Measurements from ENCODE around the gene LY6G5C.

Gene LY6G5C

GRCh38 chr6:31651602-31652191 lies 29.2 kb downstream of the LY6G5C start:
- Histone ChIP-seq H3K4me2 (peak overlapping the region; percentile 84 to 99 (median 97)), H3K4me1 (peaks cover 27 to 59% (median 34%) of the 10 kb centered on the region in 10 experiments), H3K9me3 (replicated peaks in 1 of 11) (no peaks in the 10 kb centered on the region), H3K9ac (peak overlapping the region; percentile 85 to 96 (median 94)), H3K4me3 (peak overlapping the region; percentile 63 to 80 (median 74)), H3K27me3 (no peaks in the 10 kb centered on the region), H3K36me3 (peaks cover 46 to 69% (median 49%) of the 10 kb centered on the region in 11 experiments), H4K20me1 (peaks cover 0 to 43% (median 22%) of the 10 kb centered on the region in 11 experiments; a peak in 16 of 22 replicates), H3K27ac (peak overlapping the region; percentile 91 to 98 (median 96))
- no peak for TF ChIP-seq Cebpa-rat (IDR thresholded peaks at IDR 0.05)

- no peak overlapping the region for H3K9ac ChIP-seq
- H3K4me3 ChIP-seq: no peak overlapping the region
These were observed 35.5 kb downstream of the LY6G5C start for GRCh38 chr6:31645325-31645724.

DNA sequence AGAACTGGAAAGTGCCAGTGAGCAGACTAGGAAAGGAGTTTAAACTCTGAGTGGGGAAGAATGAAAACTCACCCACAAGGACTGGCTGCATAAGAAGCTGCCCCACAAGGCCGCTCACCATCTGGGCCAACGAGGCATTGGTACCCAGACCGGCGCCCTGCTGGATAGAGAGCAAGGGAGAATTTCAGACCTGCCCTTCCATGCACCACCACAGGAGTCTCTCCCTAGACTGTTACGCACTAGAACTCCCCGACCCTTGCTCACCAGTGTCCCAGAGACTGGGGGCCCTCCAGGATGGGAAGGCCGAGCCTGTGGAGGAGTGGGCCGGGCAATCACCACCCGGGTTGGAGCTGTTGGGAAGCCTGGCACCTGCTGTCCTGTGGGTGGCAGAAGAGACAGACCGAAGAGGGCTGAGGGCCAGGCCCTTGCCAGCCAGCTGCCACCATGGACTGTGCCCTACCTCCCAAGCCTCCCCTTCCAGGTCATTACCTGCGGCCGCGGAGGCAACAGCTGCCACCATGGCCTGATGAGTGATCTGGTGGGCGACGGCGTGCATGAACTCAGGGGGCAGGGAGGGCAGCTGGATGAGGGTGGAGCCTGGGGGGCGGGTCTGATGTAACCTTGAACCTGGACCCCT lies 36.9 kb downstream of the LY6G5C start:
- H3K27me3 ChIP-seq: no peaks in the 10 kb centered on the region
- no peaks in the 10 kb centered on the region for H3K9me3 ChIP-seq (replicated peaks in 1 of 11)
- H3K27ac ChIP-seq: no peak overlapping the region
- H3K4me2 ChIP-seq: no peak overlapping the region
- TF ChIP-seq Cebpa-rat (IDR thresholded peaks at IDR 0.05): no peak
- 0 out of 22 replicates have a peak overlapping the region, but pooled peaks of 1 of the 11 experiments have one; percentile 8 for H3K9ac ChIP-seq
- no peak overlapping the region for H3K4me3 ChIP-seq
- H4K20me1 ChIP-seq: peaks cover 14 to 76% (median 63%) of the 10 kb centered on the region in 11 experiments; a peak in 21 of 22 replicates
- H3K4me1 ChIP-seq: peaks cover 0 to 19% (median 12%) of the 10 kb centered on the region in 10 experiments; a peak in 11 of 20 replicates
- peaks cover 96 to 100% (median 98%) of the 10 kb centered on the region in 11 experiments for H3K36me3 ChIP-seq

More at GRCh38 chr6:31645325-31645724, 35.5 kb downstream of the LY6G5C start:
- H3K9me3 ChIP-seq (replicated peaks in 1 of 11): no peaks in the 10 kb centered on the region
- peaks cover 95 to 100% (median 98%) of the 10 kb centered on the region in 11 experiments for H3K36me3 ChIP-seq
- peaks cover under 1 to 75% (median 59%) of the 10 kb centered on the region in 11 experiments; a peak in 20 of 22 replicates for H4K20me1 ChIP-seq
- no peak overlapping the region for H3K4me2 ChIP-seq
- H3K4me1 ChIP-seq: peaks cover under 1 to 16% (median 3%) of the 10 kb centered on the region in 10 experiments; a peak in 16 of 20 replicates
- no peaks in the 10 kb centered on the region for H3K27me3 ChIP-seq
- H3K27ac ChIP-seq: no peak overlapping the region
- TF ChIP-seq Cebpa-rat (IDR thresholded peaks at IDR 0.05): no peak

GRCh38 chr6:31642798-31643570 lies 37.9 kb downstream of the LY6G5C start:
- H3K9me3 ChIP-seq (replicated peaks in 1 of 11): no peaks in the 10 kb centered on the region
- no peak overlapping the region for H3K4me3 ChIP-seq
- no peak for TF ChIP-seq Cebpa-rat (IDR thresholded peaks at IDR 0.05)
- H3K4me1 ChIP-seq: peaks cover 0 to 23% (median 12%) of the 10 kb centered on the region in 10 experiments; a peak in 11 of 20 replicates
- peak overlapping the region in 5 of 11 experiments; percentile 14 to 33 (median 22); a peak in 4 of 22 replicates for H3K9ac ChIP-seq
- no peak overlapping the region for H3K27ac ChIP-seq
- peaks cover 95 to 100% (median 98%) of the 10 kb centered on the region in 11 experiments for H3K36me3 ChIP-seq
- H3K4me2 ChIP-seq: no peak overlapping the region
- H3K27me3 ChIP-seq: no peaks in the 10 kb centered on the region
- H4K20me1 ChIP-seq: peaks cover 17 to 80% (median 65%) of the 10 kb centered on the region in 11 experiments; a peak in 21 of 22 replicates

GRCh38 chr6:31641370-31641769 lies 39.5 kb downstream of the LY6G5C start:
- Histone ChIP-seq H3K4me1 (peaks cover 8 to 23% (median 12%) of the 10 kb centered on the region in 10 experiments; a peak in 14 of 20 replicates), H3K27ac (no peak overlapping the region), H3K9me3 (replicated peaks in 1 of 11) (no peaks in the 10 kb centered on the region), H3K27me3 (no peaks in the 10 kb centered on the region), H4K20me1 (peaks cover 26 to 91% (median 78%) of the 10 kb centered on the region in 11 experiments; a peak in 21 of 22 replicates), H3K9ac (peak overlapping the region in 3 of 11 experiments; percentile 12 to 22 (median 15); a peak in 3 of 22 replicates), H3K36me3 (peaks cover 96 to 99% (median 97%) of the 10 kb centered on the region in 11 experiments), H3K4me3 (no peak overlapping the region), H3K4me2 (no peak overlapping the region)
- TF ChIP-seq Cebpa-rat (IDR thresholded peaks at IDR 0.05): no peak

GRCh38 chr6:31640612-31641011 lies 40.3 kb downstream of the LY6G5C start:
- Histone ChIP-seq H3K9me3 (replicated peaks in 1 of 11) (no peaks in the 10 kb centered on the region), H3K36me3 (peaks cover 96 to 99% (median 97%) of the 10 kb centered on the region in 11 experiments), H3K4me2 (peak overlapping the region in 1 of 11 experiments; percentile 42; a peak in 1 of 22 replicates), H4K20me1 (peaks cover 33 to 93% (median 79%) of the 10 kb centered on the region in 11 experiments; a peak in 21 of 22 replicates), H3K27ac (peak overlapping the region in 2 of 11 experiments; percentile 10 to 39; a peak in 2 of 22 replicates), H3K9ac (peak overlapping the region in 5 of 11 experiments; percentile 1 to 34 (median 8); a peak in 2 of 22 replicates), H3K4me1 (peaks cover 8 to 23% (median 12%) of the 10 kb centered on the region in 10 experiments; a peak in 14 of 20 replicates), H3K4me3 (no peak overlapping the region), H3K27me3 (no peaks in the 10 kb centered on the region)
- TF ChIP-seq Cebpa-rat (IDR thresholded peaks at IDR 0.05): no peak

DNA sequence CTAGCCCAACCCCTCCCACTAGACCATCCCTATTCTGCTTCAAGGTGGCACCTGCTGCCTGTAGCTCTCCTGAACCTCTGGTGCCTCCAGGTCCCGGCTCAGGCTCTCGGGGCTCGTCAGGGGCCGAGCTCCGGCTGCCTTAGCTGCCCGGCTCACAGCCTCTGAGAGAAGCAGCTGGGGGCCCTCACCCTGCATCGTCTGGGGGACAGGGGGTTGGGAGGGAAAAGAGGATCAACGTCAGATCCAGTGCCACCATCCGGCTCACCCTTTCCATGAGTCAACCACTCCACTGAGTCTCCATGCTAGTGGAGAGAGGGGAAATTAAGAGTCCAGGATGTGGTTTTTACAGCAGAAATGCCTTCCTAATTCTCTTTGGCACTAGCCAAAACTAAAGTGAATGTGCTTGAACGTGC lies 41.4 kb downstream of the LY6G5C start:
- H4K20me1 ChIP-seq: peaks cover 37 to 94% (median 83%) of the 10 kb centered on the region in 11 experiments; a peak in 21 of 22 replicates
- peak overlapping the region in 5 of 11 experiments; percentile 10 to 45 (median 29); a peak in 6 of 22 replicates for H3K4me2 ChIP-seq
- peaks cover 8 to 23% (median 12%) of the 10 kb centered on the region in 10 experiments; a peak in 14 of 20 replicates for H3K4me1 ChIP-seq
- no peak overlapping the region for H3K4me3 ChIP-seq
- peak overlapping the region in 6 of 11 experiments; percentile 1 to 51 (median 8); a peak in 5 of 22 replicates for H3K9ac ChIP-seq
- no peaks in the 10 kb centered on the region for H3K9me3 ChIP-seq (replicated peaks in 1 of 11)
- no peaks in the 10 kb centered on the region for H3K27me3 ChIP-seq
- peak overlapping the region in 6 of 11 experiments; percentile 1 to 39 (median 14); a peak in 6 of 22 replicates for H3K27ac ChIP-seq
- H3K36me3 ChIP-seq: peaks cover 96 to 99% (median 97%) of the 10 kb centered on the region in 11 experiments
- TF ChIP-seq Cebpa-rat (IDR thresholded peaks at IDR 0.05): no peak

DNA sequence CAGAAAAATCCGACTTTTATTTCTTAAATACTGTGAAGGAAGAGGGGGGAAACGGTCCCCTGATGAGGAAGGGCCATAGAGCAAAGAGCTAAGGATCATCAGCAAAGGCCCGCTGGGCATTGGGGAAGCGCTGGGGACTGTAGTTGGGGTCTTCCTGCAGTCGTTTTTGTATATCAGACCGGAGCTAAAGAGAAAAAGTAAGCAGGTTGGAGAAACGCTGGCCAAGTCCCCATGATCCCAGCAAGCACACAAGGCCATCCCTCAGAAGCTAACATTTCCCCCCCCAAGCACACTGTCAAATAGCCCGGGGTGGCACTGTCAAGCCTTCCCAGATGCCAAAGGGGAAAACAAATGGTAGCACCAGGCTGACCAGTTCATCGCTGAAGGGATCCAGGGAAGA lies 41.8 kb downstream of the LY6G5C start:
- no peak for TF ChIP-seq Cebpa-rat (IDR thresholded peaks at IDR 0.05)
- Histone ChIP-seq H3K4me3 (no peak overlapping the region), H4K20me1 (peaks cover 39 to 94% (median 83%) of the 10 kb centered on the region in 11 experiments; a peak in 21 of 22 replicates), H3K27me3 (no peaks in the 10 kb centered on the region), H3K9ac (peak overlapping the region in 2 of 11 experiments; percentile 8 to 12; a peak in 2 of 22 replicates), H3K9me3 (replicated peaks in 1 of 11) (no peaks in the 10 kb centered on the region), H3K4me2 (peak overlapping the region in 3 of 11 experiments; percentile 29 to 45 (median 42); a peak in 4 of 22 replicates), H3K4me1 (peaks cover 8 to 23% (median 12%) of the 10 kb centered on the region in 10 experiments; a peak in 14 of 20 replicates), H3K27ac (peak overlapping the region in 5 of 11 experiments; percentile 1 to 39 (median 17); a peak in 5 of 22 replicates), H3K36me3 (peaks cover 96 to 99% (median 97%) of the 10 kb centered on the region in 11 experiments)

All from BLaER1 treated with 17β-estradiol and CSF1 and Interleukin-3, amounts not matched to agents 10 nM and 100 nM (cell line).